Fibroblast of lung (primary cell): ENCODE data around the gene CXCR4.

Source experiments
- EZH2 ChIP-seq: IDR thresholded peaks from 2 replicates; pipeline ENCODE4 v1.5.1; 2012; ENCODE audit warnings: low read length, control low read depth, mild to moderate bottlenecking; ENCODE audit errors: missing control alignments
- TF ChIP-seq, protein P1 (sequence below), 2 donors: IDR thresholded peaks in 1 of 2; conservative IDR thresholded peaks in 1 of 2; 1 replicate in 1 of 2; 2 replicates in 1 of 2; pipeline ENCODE4 v1.5.1; 2011 to 2012; ENCODE audit warnings: low read length in 2 of 2, control low read depth in 1 of 2, inconsistent platforms in 1 of 2, low read depth in 1 of 2, mild to moderate bottlenecking in 1 of 2

DNA sequence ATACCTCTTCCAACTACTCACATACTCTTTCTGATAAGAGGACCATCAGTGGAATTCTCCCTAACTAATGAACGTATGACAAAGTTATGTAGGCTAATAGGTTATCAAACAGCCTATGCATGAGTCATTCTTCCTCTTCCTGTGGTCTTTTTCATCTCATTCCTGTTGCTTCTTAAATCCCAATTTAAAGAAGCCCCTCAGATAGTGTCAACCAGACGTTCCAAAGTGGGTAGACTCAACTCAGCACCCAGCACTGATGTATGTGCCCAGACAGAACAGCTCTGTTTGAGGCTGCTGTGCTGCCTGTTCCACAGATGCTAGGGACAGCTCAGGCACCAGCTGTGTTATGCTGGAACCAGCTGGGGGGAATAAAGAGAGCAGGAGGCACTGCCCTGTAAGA is 52.6 kb downstream of the CXCR4 start:
- TF ChIP-seq, protein P1, sequence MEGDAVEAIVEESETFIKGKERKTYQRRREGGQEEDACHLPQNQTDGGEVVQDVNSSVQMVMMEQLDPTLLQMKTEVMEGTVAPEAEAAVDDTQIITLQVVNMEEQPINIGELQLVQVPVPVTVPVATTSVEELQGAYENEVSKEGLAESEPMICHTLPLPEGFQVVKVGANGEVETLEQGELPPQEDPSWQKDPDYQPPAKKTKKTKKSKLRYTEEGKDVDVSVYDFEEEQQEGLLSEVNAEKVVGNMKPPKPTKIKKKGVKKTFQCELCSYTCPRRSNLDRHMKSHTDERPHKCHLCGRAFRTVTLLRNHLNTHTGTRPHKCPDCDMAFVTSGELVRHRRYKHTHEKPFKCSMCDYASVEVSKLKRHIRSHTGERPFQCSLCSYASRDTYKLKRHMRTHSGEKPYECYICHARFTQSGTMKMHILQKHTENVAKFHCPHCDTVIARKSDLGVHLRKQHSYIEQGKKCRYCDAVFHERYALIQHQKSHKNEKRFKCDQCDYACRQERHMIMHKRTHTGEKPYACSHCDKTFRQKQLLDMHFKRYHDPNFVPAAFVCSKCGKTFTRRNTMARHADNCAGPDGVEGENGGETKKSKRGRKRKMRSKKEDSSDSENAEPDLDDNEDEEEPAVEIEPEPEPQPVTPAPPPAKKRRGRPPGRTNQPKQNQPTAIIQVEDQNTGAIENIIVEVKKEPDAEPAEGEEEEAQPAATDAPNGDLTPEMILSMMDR (conservative IDR thresholded peaks at IDR 0.05 in 1 of 2, IDR thresholded peaks at IDR 0.05 in 1 of 2; ENCODE audit: low read depth in 1 of 2, low read length in 2 of 2): no peak
- TF ChIP-seq EZH2: no peak
